ENCODE data around the gene GCSH. TPM values are rescaled to one million over a fixed set of nuclear protein-coding genes. Genes with fewer than 3 reads are reported as not detected.

GCSH gene
- total RNA-seq, 1 donor from 2014 or later, result 16.3 TPM

DNA sequence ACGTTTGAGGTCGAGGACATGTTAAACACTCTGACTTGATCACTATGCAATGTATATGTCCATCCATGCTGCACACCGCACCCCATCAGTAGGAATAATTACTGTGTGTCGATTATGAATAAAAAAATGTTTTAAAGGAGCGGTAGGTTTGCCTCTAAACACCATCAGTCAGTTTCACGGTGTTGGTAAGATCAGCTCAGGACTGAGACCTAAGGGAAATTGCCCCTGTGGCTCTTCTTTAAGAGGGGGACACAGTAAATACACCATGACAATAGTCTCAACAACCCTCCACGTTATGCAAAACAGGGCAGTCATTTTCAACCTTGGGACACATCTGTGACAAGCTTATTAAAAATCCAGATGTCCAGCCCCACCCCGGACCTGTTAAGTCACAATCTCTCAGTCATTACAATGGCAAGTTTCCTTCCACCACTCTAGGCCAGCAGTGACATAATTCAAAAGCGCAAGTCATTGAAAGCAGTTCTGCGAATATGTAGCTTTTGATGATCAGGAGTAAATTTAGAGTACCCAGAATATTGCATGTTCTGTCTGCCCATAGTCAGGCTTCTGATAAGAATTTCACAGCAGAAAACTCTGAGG is 59.3 kb downstream of the GCSH start:
- H3K27me3 Mint-ChIP-seq (ENCODE audit: low read depth), result no peaks in the 10 kb centered on the region
- peak overlapping the region; percentile 80 for H3K4me3 Mint-ChIP-seq (ENCODE audit: unreplicated experiment)
- DNase-seq (ENCODE audit: low spot score), result no peak

DNA sequence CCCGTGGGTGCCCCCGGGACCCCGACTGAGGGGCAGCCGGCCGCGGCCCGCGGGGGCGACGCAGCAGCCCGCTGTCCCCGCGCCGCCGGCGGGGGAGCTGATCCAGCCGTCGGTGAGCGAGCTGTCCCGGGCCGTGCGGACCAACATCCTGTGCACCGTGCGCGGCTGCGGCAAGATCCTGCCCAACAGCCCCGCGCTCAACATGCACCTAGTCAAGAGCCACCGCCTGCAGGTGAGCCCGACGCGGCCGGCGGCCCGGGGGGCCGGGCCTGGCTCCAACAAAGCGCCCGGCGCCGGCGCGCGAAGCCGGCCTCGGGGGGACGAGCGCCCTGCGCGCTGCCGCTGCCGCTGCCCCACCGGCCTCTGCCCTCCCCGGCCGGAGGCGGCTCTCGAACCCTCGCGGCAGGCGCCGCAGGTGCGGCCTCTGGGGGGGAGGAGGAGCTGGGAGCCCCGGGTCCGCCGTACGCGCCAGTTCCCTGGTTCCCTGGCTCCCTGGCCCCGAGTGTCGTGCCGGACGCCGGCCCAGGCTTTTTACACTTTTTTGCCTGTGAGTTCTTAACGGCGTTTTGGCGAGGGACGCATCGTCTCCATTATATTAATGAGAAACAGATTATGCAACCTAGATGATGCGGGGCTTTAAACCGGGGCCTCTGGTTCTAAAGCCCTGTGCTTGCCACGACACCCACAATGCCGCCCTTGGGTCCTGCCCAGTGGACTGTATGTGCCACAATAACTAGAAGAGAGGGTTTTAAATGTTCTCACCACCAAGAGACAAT is 60.0 kb downstream of the GCSH start:
- Mint-ChIP-seq H3K27ac (ENCODE audit: unreplicated experiment) (peak overlapping the region; percentile 81), H3K36me3 (ENCODE audit: low read depth) (peaks cover 4% of the 10 kb centered on the region), H3K27me3 (ENCODE audit: low read depth) (no peaks in the 10 kb centered on the region), H3K4me1 (ENCODE audit: low read depth) (peaks cover 35% of the 10 kb centered on the region), H3K9me3 (ENCODE audit: low read depth) (no peaks in the 10 kb centered on the region), H3K4me3 (ENCODE audit: unreplicated experiment) (peak overlapping the region; percentile 80)
- TF ChIP-seq, protein P1, sequence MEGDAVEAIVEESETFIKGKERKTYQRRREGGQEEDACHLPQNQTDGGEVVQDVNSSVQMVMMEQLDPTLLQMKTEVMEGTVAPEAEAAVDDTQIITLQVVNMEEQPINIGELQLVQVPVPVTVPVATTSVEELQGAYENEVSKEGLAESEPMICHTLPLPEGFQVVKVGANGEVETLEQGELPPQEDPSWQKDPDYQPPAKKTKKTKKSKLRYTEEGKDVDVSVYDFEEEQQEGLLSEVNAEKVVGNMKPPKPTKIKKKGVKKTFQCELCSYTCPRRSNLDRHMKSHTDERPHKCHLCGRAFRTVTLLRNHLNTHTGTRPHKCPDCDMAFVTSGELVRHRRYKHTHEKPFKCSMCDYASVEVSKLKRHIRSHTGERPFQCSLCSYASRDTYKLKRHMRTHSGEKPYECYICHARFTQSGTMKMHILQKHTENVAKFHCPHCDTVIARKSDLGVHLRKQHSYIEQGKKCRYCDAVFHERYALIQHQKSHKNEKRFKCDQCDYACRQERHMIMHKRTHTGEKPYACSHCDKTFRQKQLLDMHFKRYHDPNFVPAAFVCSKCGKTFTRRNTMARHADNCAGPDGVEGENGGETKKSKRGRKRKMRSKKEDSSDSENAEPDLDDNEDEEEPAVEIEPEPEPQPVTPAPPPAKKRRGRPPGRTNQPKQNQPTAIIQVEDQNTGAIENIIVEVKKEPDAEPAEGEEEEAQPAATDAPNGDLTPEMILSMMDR (IDR thresholded peaks at IDR 0.05), result no peak
- DNase-seq (ENCODE audit: low spot score), result no peak

More for the DNA sequence above, 59.3 kb downstream of the GCSH start:
- H3K27ac Mint-ChIP-seq (ENCODE audit: unreplicated experiment), result peak overlapping the region; percentile 81
- peaks cover 35% of the 10 kb centered on the region for H3K4me1 Mint-ChIP-seq (ENCODE audit: low read depth)
- TF ChIP-seq, protein P1 (IDR thresholded peaks at IDR 0.05), result no peak
- no peaks in the 10 kb centered on the region for H3K9me3 Mint-ChIP-seq (ENCODE audit: low read depth)
- peaks cover 9% of the 10 kb centered on the region for H3K36me3 Mint-ChIP-seq (ENCODE audit: low read depth)

DNA sequence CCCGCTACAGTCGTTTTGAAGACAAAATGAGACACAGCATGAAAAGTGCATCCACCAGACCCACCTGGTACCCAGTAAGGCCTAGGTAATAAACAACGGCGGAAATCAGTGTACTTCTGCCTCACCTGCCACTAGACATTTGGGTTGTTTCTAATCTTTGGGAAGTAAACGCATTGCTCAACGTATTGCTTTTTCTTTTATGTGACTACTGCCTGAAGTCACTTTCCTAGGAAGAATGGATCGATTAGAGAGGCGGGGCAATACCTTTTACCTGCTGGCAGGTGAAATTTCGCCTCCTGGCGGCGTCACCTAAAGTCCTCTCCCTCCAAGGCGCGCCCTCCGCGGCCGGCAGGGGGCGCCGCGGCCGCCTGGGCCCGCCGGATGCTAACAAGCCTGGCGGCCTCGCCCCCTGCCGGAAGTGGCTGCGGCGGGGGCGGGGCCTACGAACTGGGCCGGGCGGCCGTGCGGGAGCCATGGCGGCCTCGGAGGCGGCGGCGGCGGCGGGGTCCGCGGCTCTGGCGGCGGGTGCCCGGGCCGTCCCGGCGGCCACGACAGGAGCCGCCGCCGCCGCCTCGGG is 60.7 kb downstream of the GCSH start, which contains the start of gene ATMIN:
Gene ATMIN (plus strand): TSS at position 445 of the 577 bp plus-strand sequence. CDS start 29 bp downstream, at position 474.
- peaks cover 35% of the 10 kb centered on the region for H3K4me1 Mint-ChIP-seq (ENCODE audit: low read depth)
- H3K27me3 Mint-ChIP-seq (ENCODE audit: low read depth), result no peaks in the 10 kb centered on the region
- DNase-seq (ENCODE audit: low spot score), result no peak
- peaks cover 3% of the 10 kb centered on the region for H3K36me3 Mint-ChIP-seq (ENCODE audit: low read depth)
- H3K27ac Mint-ChIP-seq (ENCODE audit: unreplicated experiment), result peak within 1 kb of the TSS; percentile 81
- TF ChIP-seq, protein P1 (IDR thresholded peaks at IDR 0.05), result peak; percentile 98
- H3K4me3 Mint-ChIP-seq (ENCODE audit: unreplicated experiment), result peak within 1 kb of the TSS; percentile 80
- no peaks in the 10 kb centered on the region for H3K9me3 Mint-ChIP-seq (ENCODE audit: low read depth)

Other genes starting within 250 kb of the GCSH start
- gene CMC2, start 89.5 kb downstream of the GCSH start, total RNA-seq, result 42.4 to 61.6 TPM (median 45.8 TPM) in 3 replicates
- 9.2 to 14.6 TPM (median 10.8 TPM) in 3 replicates for gene CENPN, start 89.2 kb downstream of the GCSH start, total RNA-seq
- 27.9 to 34.5 TPM (median 34.4 TPM) in 3 replicates for gene ATMIN, start 60.6 kb downstream of the GCSH start, total RNA-seq
- gene C16orf46, start 19.2 kb downstream of the GCSH start, total RNA-seq, result 0.35 to 0.36 TPM in 2 of 3 replicates, not detected in the other
- not detected in 3 replicates for gene BCO1, start 142.3 kb upstream of the GCSH start, total RNA-seq
- 12.8 to 18.0 TPM (median 16.7 TPM) in 3 replicates for gene GAN, start 218.6 kb upstream of the GCSH start, total RNA-seq

Measured in chondrocyte (in vitro differentiated cells).